ENCODE data around the gene OPRL1. TPM values are rescaled to one million over a fixed set of nuclear protein-coding genes. Genes with fewer than 3 reads are reported as not detected.

Gene OPRL1
- total RNA-seq, 3 donors from 2014 or later = 1.6 to 3.4 (median 2.3) TPM

DNA sequence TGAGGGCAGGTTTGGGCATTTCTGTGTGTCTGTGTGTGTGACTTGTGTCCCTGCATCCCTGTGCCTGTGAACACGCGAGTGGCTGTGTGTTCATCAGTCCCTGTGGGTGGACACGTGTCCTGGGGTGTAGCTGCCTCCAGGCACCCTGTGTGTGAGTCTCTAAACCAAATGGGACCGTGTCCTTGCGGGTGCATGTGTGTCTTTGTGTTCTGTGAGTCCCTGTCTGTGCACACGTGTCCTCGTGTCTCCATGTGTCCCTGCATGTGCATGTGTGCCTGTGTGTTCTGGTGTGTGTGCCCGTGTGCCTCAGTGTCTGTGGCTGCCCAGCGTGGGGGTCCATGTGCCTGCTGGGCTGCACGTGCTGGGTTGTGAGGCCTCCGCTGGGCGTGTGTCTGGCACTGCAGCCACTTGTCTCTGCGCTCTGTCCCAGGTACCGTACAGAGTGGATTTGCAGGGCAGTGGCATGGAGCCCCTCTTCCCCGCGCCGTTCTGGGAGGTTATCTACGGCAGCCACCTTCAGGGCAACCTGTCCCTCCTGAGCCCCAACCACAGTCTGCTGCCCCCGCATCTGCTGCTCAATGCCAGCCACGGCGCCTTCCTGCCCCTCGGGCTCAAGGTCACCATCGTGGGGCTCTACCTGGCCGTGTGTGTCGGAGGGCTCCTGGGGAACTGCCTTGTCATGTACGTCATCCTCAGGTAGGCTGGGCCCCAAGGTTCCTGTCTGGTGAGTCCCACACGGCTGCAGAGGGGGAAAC, 12.6 kb downstream of the OPRL1 start:
- intact Hi-C loops (cut with DNase I; ENCODE audit: low total_unique reads) = no loop called here
- TF ChIP-seq POLR2A (IDR thresholded peaks at IDR 0.05) (no peak), POLR2AphosphoS5 (IDR thresholded peaks at IDR 0.05) (no peak)
- TF ChIP-seq, protein P1, sequence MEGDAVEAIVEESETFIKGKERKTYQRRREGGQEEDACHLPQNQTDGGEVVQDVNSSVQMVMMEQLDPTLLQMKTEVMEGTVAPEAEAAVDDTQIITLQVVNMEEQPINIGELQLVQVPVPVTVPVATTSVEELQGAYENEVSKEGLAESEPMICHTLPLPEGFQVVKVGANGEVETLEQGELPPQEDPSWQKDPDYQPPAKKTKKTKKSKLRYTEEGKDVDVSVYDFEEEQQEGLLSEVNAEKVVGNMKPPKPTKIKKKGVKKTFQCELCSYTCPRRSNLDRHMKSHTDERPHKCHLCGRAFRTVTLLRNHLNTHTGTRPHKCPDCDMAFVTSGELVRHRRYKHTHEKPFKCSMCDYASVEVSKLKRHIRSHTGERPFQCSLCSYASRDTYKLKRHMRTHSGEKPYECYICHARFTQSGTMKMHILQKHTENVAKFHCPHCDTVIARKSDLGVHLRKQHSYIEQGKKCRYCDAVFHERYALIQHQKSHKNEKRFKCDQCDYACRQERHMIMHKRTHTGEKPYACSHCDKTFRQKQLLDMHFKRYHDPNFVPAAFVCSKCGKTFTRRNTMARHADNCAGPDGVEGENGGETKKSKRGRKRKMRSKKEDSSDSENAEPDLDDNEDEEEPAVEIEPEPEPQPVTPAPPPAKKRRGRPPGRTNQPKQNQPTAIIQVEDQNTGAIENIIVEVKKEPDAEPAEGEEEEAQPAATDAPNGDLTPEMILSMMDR (IDR thresholded peaks at IDR 0.05) = no peak
- DNase-seq (ENCODE audit: low spot score in 2 of 2) = no peak

DNA sequence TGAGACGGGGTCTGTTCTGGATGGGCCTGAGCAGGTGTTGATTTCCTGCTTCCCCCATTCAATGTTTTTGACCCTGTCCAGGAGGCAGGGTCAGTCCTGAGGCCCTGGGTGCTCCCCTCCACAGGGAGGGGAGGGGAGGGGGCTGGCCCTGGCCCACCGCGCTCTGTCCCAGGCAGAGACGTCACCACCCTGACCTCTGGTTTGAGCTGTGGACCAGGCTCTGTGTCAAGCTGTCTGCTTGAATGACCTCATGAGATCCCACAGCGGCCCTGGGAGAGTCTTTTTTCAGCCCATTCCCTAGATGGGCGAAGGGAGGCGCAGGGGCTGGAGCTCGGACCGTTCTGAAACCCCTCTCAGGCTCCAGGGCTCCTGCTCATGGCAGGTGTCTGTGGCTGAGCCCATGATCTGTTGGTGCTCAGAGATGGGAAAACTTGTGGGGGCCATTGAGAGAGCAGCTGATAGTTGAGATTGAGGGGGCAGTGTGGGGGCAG, 13.2 kb downstream of the OPRL1 start:
- no peaks in the 10 kb centered on the region for H3K9me3 ChIP-seq
- intact Hi-C loops (cut with DNase I; ENCODE audit: low total_unique reads) = no loop called here
- H3K4me1 ChIP-seq = no peaks in the 10 kb centered on the region
- H3K27ac ChIP-seq = no peak overlapping the region
- no peaks in the 10 kb centered on the region for H3K27me3 ChIP-seq
- no peak for TF ChIP-seq POLR2AphosphoS5 (IDR thresholded peaks at IDR 0.05)
- TF ChIP-seq, protein P1 (IDR thresholded peaks at IDR 0.05) = no peak
- no peak for TF ChIP-seq POLR2A (IDR thresholded peaks at IDR 0.05)
- H3K4me3 ChIP-seq = no peak overlapping the region
- DNase-seq (ENCODE audit: low spot score in 2 of 2) = no peak
- H3K36me3 ChIP-seq = no peaks in the 10 kb centered on the region

More for the DNA sequence above, 12.6 kb downstream of the OPRL1 start:
- H3K4me3 ChIP-seq = no peak overlapping the region
- H3K27ac ChIP-seq = no peak overlapping the region
- no peaks in the 10 kb centered on the region for H3K27me3 ChIP-seq
- no peaks in the 10 kb centered on the region for H3K9me3 ChIP-seq
- no peaks in the 10 kb centered on the region for H3K4me1 ChIP-seq
- H3K36me3 ChIP-seq = no peaks in the 10 kb centered on the region

- intact Hi-C loops (cut with DNase I; ENCODE audit: low total_unique reads) = no loop called here
- H3K27me3 ChIP-seq = peaks cover 0 to 2% of the 10 kb centered on the region in 2 donors
- no peaks in the 10 kb centered on the region for H3K36me3 ChIP-seq
- no peaks in the 10 kb centered on the region for H3K4me1 ChIP-seq
- no peak overlapping the region for H3K4me3 ChIP-seq
- no peak overlapping the region for H3K27ac ChIP-seq
- DNase-seq (ENCODE audit: low spot score in 2 of 2) = no peak
- H3K9me3 ChIP-seq = no peaks in the 10 kb centered on the region
- TF ChIP-seq POLR2A (IDR thresholded peaks at IDR 0.05) (no peak), POLR2AphosphoS5 (IDR thresholded peaks at IDR 0.05) (no peak)
- TF ChIP-seq, protein P1 (IDR thresholded peaks at IDR 0.05) = no peak
These were observed 15.6 kb downstream of the OPRL1 start for GRCh38 chr20:64095455-64095854.

DNA sequence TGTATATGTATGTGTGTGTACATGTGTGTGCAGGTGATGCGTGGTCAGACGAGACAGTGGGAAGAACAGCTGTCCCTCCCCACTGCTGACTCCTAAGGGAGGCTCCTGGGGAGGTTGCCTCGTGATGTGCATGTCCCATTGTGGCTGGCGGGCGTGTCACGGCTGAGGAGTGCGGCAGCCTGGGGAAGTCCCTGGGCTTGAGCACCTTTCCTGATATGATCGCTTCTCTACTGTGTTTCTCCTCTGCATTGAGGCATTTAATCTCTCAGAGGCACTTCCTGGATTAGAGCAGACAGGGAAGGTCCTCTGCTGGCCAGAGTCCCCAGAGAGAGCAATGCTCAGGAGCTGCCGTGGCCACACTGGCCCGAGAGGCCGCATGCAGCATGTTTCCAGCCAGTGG, 16.0 kb downstream of the OPRL1 start:
- H3K4me1 ChIP-seq = no peaks in the 10 kb centered on the region
- H3K9me3 ChIP-seq = no peaks in the 10 kb centered on the region
- DNase-seq (ENCODE audit: low spot score in 2 of 2) = no peak
- intact Hi-C loops (cut with DNase I; ENCODE audit: low total_unique reads) = no loop called here
- no peak overlapping the region for H3K27ac ChIP-seq
- H3K36me3 ChIP-seq = no peaks in the 10 kb centered on the region
- H3K27me3 ChIP-seq = peaks cover 0 to 4% of the 10 kb centered on the region in 2 donors
- TF ChIP-seq POLR2AphosphoS5 (IDR thresholded peaks at IDR 0.05) (no peak), POLR2A (IDR thresholded peaks at IDR 0.05) (no peak)
- TF ChIP-seq, protein P1 (IDR thresholded peaks at IDR 0.05) = no peak
- no peak overlapping the region for H3K4me3 ChIP-seq

GRCh38 chr20:64096535-64096934, 16.7 kb downstream of the OPRL1 start:
- Histone ChIP-seq H3K27ac (no peak overlapping the region), H3K4me1 (no peaks in the 10 kb centered on the region), H3K36me3 (no peaks in the 10 kb centered on the region), H3K27me3 (peaks cover 0 to 8% of the 10 kb centered on the region in 2 donors), H3K9me3 (no peaks in the 10 kb centered on the region), H3K4me3 (no peak overlapping the region)
- no peak for DNase-seq (ENCODE audit: low spot score in 2 of 2)
- TF ChIP-seq, protein P1 (IDR thresholded peaks at IDR 0.05) = no peak
- TF ChIP-seq POLR2A (IDR thresholded peaks at IDR 0.05) (no peak), POLR2AphosphoS5 (IDR thresholded peaks at IDR 0.05) (no peak)
- intact Hi-C loops (cut with DNase I; ENCODE audit: low total_unique reads) = no loop called here

All from breast epithelium (tissue), 4 donors.